Endothelial cell of umbilical vein (primary cell): ENCODE data around the gene AMMECR1L. TPM values are rescaled to one million over a fixed set of nuclear protein-coding genes. Genes with fewer than 3 reads are reported as not detected.

Source experiments
- BruUV-seq: library from RNA; stranded (reverse); fragments of 400-500 nt; replicated peaks from 2 replicates; lab custom pipeline; 2021; lab: Mats Ljungman, UMichigan
- CTCF ChIA-PET: fragments of 300-600, 350-600 bp; sonication (Branson Sonifier 250); formaldehyde crosslinking; loops from one replicate; lab custom pipeline; 2021; ENCODE audit warnings: antibody characterized with exemption, inconsistent platforms; lab: Charles Lee
- POLR2A ChIA-PET: fragments of 300-600, 350-600 bp; sonication (Branson Sonifier 250); formaldehyde crosslinking; loops from one replicate; lab custom pipeline; 2021; ENCODE audit warnings: antibody characterized with exemption, inconsistent platforms; lab: Charles Lee
- DNase-seq: peaks from one replicate; pipeline ENCODE4 v3.0.0-alpha.2; 2011; ENCODE audit warnings: low read depth, low spot score
- FAIRE-seq: peaks from 2 replicates; lab custom pipeline; 2011; peaks lifted over from hg19 to GRCh38; lab: Jason Lieb, UNC
- H2AFZ ChIP-seq: 2 replicates; pipeline ENCODE4 v1.6.0; 2012; ENCODE audit warnings: low read depth, low read length, control low read depth, inconsistent platforms
- H3K27ac ChIP-seq: 2 replicates; pipeline ENCODE4 v1.5.1; 2011; ENCODE audit warnings: low read depth, mild to moderate bottlenecking, control low read depth, low read length, moderate library complexity; ENCODE audit not compliant: insufficient read depth
- H3K27me3 ChIP-seq, 2 experiments: 2 replicates each; pipeline versions ENCODE4 v1.6.0 to v1.6.1; 2011; ENCODE audit warnings: low read length in 2 of 2, mixed read lengths in 1 of 2; ENCODE audit not compliant: control insufficient read depth in 2 of 2, insufficient read depth in 2 of 2
- H3K36me3 ChIP-seq, 2 experiments: 2 replicates in 1 of 2; 3 replicates in 1 of 2; pipeline ENCODE4 v1.5.1; 2011; ENCODE audit warnings: low read length in 2 of 2, mild to moderate bottlenecking in 1 of 2, moderate library complexity in 1 of 2; ENCODE audit not compliant: control insufficient read depth in 2 of 2, insufficient read depth in 2 of 2; ENCODE audit errors: extremely low read depth in 1 of 2
- H3K4me1 ChIP-seq: 3 replicates; pipeline ENCODE4 v1.5.1; 2011; ENCODE audit warnings: mild to moderate bottlenecking, low read length; ENCODE audit not compliant: control insufficient read depth, insufficient read depth; ENCODE audit errors: extremely low read depth
- H3K4me2 ChIP-seq: 2 replicates; pipeline ENCODE4 v1.6.1; 2011; ENCODE audit warnings: low read length, control low read depth, mixed read lengths; ENCODE audit not compliant: insufficient read depth
- H3K4me3 ChIP-seq, 3 experiments: fragments of 200-600 bp in 1 of 3; sonication (generic), shearing (Covaris generic) in 1 of 3; replicated peaks in 1 of 3; 2 replicates each; pipeline ENCODE4 v1.5.1; 2011 to 2016; ENCODE audit warnings: control low read depth in 3 of 3, low read length in 3 of 3, mild to moderate bottlenecking in 2 of 3, inconsistent platforms in 1 of 3, low read depth in 1 of 3, moderate library complexity in 1 of 3; ENCODE audit not compliant: insufficient read depth in 1 of 3
- H3K79me2 ChIP-seq: 2 replicates; pipeline ENCODE4 v1.6.0; 2012; ENCODE audit warnings: low read length, inconsistent platforms; ENCODE audit not compliant: control insufficient read depth, insufficient read depth
- H3K9ac ChIP-seq: replicated peaks from 2 replicates; pipeline ENCODE3; 2011; ENCODE audit warnings: low read length, control low read depth; ENCODE audit not compliant: insufficient read depth; ENCODE audit errors: extremely low read depth
- H3K9me1 ChIP-seq: replicated peaks from 3 replicates; pipeline ENCODE4 v1.6.0; 2011; ENCODE audit warnings: mild to moderate bottlenecking, low read length; ENCODE audit not compliant: control insufficient read depth, insufficient read depth; ENCODE audit errors: extremely low read depth
- H3K9me3 ChIP-seq: replicated peaks from 2 replicates; pipeline ENCODE4 v1.5.1; 2012; ENCODE audit warnings: low read length, inconsistent platforms; ENCODE audit not compliant: control insufficient read depth, insufficient read depth
- H4K20me1 ChIP-seq: replicated peaks from 2 replicates; pipeline ENCODE3; 2011; ENCODE audit warnings: mild to moderate bottlenecking, low read length; ENCODE audit not compliant: control insufficient read depth, insufficient read depth; ENCODE audit errors: extremely low read depth
- CTCF ChIP-seq, 2 donors: IDR thresholded peaks; 1 replicate in 1 of 2; 2 replicates in 1 of 2; pipeline ENCODE4 v1.5.1; 2011; ENCODE audit warnings: low read length in 2 of 2, mild to moderate bottlenecking in 2 of 2, moderate library complexity in 2 of 2, control low read depth in 1 of 2, inconsistent platforms in 1 of 2, low read depth in 1 of 2; ENCODE audit not compliant: insufficient read depth in 1 of 2; ENCODE audit errors: extremely low read depth in 1 of 2
- EZH2 ChIP-seq: IDR thresholded peaks from 2 replicates; pipeline ENCODE4 v1.6.1; 2012; ENCODE audit warnings: borderline replicate concordance, low read depth, mild to moderate bottlenecking, moderate library complexity, low read length, inconsistent platforms; ENCODE audit not compliant: severe bottlenecking
- FOS ChIP-seq: IDR thresholded peaks from 2 replicates; pipeline ENCODE4 v1.6.1; 2011; ENCODE audit warnings: mild to moderate bottlenecking, low read length, moderate library complexity, borderline replicate concordance; ENCODE audit not compliant: insufficient read depth
- GATA2 ChIP-seq: IDR thresholded peaks from 2 replicates; pipeline ENCODE4 v1.7.0; 2011; ENCODE audit warnings: low read depth, mild to moderate bottlenecking, moderate library complexity, mixed read lengths, low read length; ENCODE audit not compliant: insufficient read length, insufficient read depth
- JUN ChIP-seq: IDR thresholded peaks from 2 replicates; pipeline ENCODE4 v1.6.1; 2011; ENCODE audit warnings: borderline replicate concordance, low read depth; ENCODE audit not compliant: insufficient read length, insufficient read depth
- MAX ChIP-seq: IDR thresholded peaks from 2 replicates; pipeline ENCODE4 v1.6.1; 2011; ENCODE audit not compliant: insufficient read depth, insufficient read length
- MYC ChIP-seq: IDR thresholded peaks from one replicate; pipeline ENCODE4 v1.6.1; 2011; ENCODE audit warnings: mild to moderate bottlenecking, low read depth, low read length
- POLR2A ChIP-seq: IDR thresholded peaks from 2 replicates; pipeline ENCODE4 v1.6.1; 2012; ENCODE audit warnings: low read depth, mild to moderate bottlenecking, control low read depth, low read length
- POLR2AphosphoS5 ChIP-seq: IDR thresholded peaks from 2 replicates; pipeline ENCODE4 v1.6.1; 2012; ENCODE audit warnings: low read depth, mild to moderate bottlenecking, control low read depth, low read length, moderate library complexity; ENCODE audit not compliant: insufficient read depth
- dilution Hi-C: fragments of 300-500 bp; cut with MboI; formaldehyde crosslinking; loops from one replicate; pipeline ENCODE4 v1.15.0; 2019; ENCODE audit warnings: low sequenced_read_pairs; ENCODE audit not compliant: extremely low pct_ligation_motif_present
- intact Hi-C: fragments of 100-400 bp; cut with micrococcal nuclease; formaldehyde crosslinking; loops from one replicate; pipeline ENCODE4 v1.10.0; 2022
- polyA plus RNA-seq, 4 experiments: library from polyadenylated mRNA; depleted of rRNA in 3 of 4; stranded (reverse) in 3 of 4; unstranded in 1 of 4; fragments of >200 nt; gene quantifications; 2 replicates each; pipeline versions ENCODE4 v1.2.1 to v1.2.3, GENCODE V29; 2011 to 2012; ENCODE audit warnings: missing spikeins in 1 of 4
- total RNA-seq: library from RNA; stranded (reverse); gene quantifications from 2 replicates; pipeline ENCODE4 v1.2.3, GENCODE V29; 2021

Gene AMMECR1L
- total and polyA plus RNA-seq, 2 donors (not counting 3 experiments of a cell fraction or from before 2014, with no cell fraction given) = 14.8 to 20.7 TPM

- H3K9me1 ChIP-seq = no peaks in the 10 kb centered on the region
- H3K27me3 ChIP-seq = peaks cover 4 to 10% of the 10 kb centered on the region in 2 experiments
- no peaks in the 10 kb centered on the region for H3K79me2 ChIP-seq
- no peak overlapping the region for H3K27ac ChIP-seq
- H3K9ac ChIP-seq = no peak overlapping the region
- TF ChIP-seq MAX = no peak
- no peak for TF ChIP-seq EZH2
- TF ChIP-seq GATA2 = no peak
- no peak for TF ChIP-seq JUN
- TF ChIP-seq FOS = no peak
- no peak for TF ChIP-seq MYC
- no peak for TF ChIP-seq POLR2AphosphoS5
- TF ChIP-seq POLR2A = no peak
- TF ChIP-seq CTCF (IDR thresholded peaks at IDR 0.05; ENCODE audit: extremely low read depth in 1 of 2, insufficient read depth in 1 of 2, low read depth in 1 of 2, low read length in 2 of 2) = no peak
- intact Hi-C loops = no loop called here
- DNase-seq (no peak), FAIRE-seq (no peak)
- no peak overlapping the region for H3K4me2 ChIP-seq
- no peaks in the 10 kb centered on the region for H3K36me3 ChIP-seq
- no peak overlapping the region for H2AFZ ChIP-seq
- dilution Hi-C loops = no loop called here
- BruUV-seq = no TSS peak
- no peaks in the 10 kb centered on the region for H3K4me1 ChIP-seq
- H4K20me1 ChIP-seq = no peaks in the 10 kb centered on the region
- H3K4me3 ChIP-seq = no peak overlapping the region
- POLR2A ChIA-PET = no interaction called here
- H3K9me3 ChIP-seq = no peaks in the 10 kb centered on the region
- CTCF ChIA-PET = interaction anchor here (0.6 to 1.1 kb wide), 2 partner anchors 9 to 12 kb away, joined by 3 to 4 read pairs; no protein-coding TSS in a partner anchor
Observed at GRCh38 chr2:127818241-127818640, 67.5 kb downstream of the AMMECR1L start.
